ENCODE results near the gene PCYT2.

PCYT2 gene

GRCh38 chr17:81930142-81931125, 19.2 kb upstream of the PCYT2 start:
- no peak overlapping the region for H3K27ac ChIP-seq (ENCODE audit: low read length)
- H3K4me3 ChIP-seq (ENCODE audit: low read depth in 1 of 2, low read length in 2 of 2) = no peak overlapping the region
- H3K4me1 ChIP-seq (ENCODE audit: control insufficient read depth in 1 of 2, insufficient read depth in 2 of 2, low read length in 2 of 2) = peaks cover 0 to 21% of the 10 kb centered on the region in 2 donors
- H3K27me3 ChIP-seq (ENCODE audit: low read depth, low read length) = no peaks in the 10 kb centered on the region
- H3K36me3 ChIP-seq (ENCODE audit: control insufficient read depth in 1 of 2, insufficient read depth in 2 of 2, low read length in 2 of 2) = peaks cover 0 to 13% of the 10 kb centered on the region in 2 donors
- no peaks in the 10 kb centered on the region for H3K9me3 ChIP-seq (ENCODE audit: control insufficient read depth in 1 of 2, low read length in 2 of 2)

GRCh38 chr17:81929253-81930141, 18.3 kb upstream of the PCYT2 start:
- H3K4me3 ChIP-seq (ENCODE audit: low read depth in 1 of 2, low read length in 2 of 2) = no peak overlapping the region
- peaks cover 4 to 30% of the 10 kb centered on the region in 2 donors for H3K4me1 ChIP-seq (ENCODE audit: control insufficient read depth in 1 of 2, insufficient read depth in 2 of 2, low read length in 2 of 2)
- peaks cover 0 to 13% of the 10 kb centered on the region in 2 donors for H3K36me3 ChIP-seq (ENCODE audit: control insufficient read depth in 1 of 2, insufficient read depth in 2 of 2, low read length in 2 of 2)
- no peak overlapping the region for H3K27ac ChIP-seq (ENCODE audit: low read length)
- H3K27me3 ChIP-seq (ENCODE audit: low read depth, low read length) = no peaks in the 10 kb centered on the region
- H3K9me3 ChIP-seq (ENCODE audit: control insufficient read depth in 1 of 2, low read length in 2 of 2) = no peaks in the 10 kb centered on the region

- Histone ChIP-seq H3K4me1 (ENCODE audit: control insufficient read depth in 1 of 2, insufficient read depth in 2 of 2, low read length in 2 of 2) (peaks cover 12 to 38% of the 10 kb centered on the region in 2 donors), H3K9me3 (ENCODE audit: control insufficient read depth in 1 of 2, low read length in 2 of 2) (no peaks in the 10 kb centered on the region), H3K27me3 (ENCODE audit: low read depth, low read length) (no peaks in the 10 kb centered on the region), H3K27ac (ENCODE audit: low read length) (no peak overlapping the region), H3K4me3 (ENCODE audit: low read depth in 1 of 2, low read length in 2 of 2) (peak overlapping the region in 1 of 2 donors; percentile 66), H3K36me3 (ENCODE audit: control insufficient read depth in 1 of 2, insufficient read depth in 2 of 2, low read length in 2 of 2) (peaks cover 0 to 13% of the 10 kb centered on the region in 2 donors)
Measured at GRCh38 chr17:81928544-81929252, 17.5 kb upstream of the PCYT2 start.

- Histone ChIP-seq H3K9me3 (ENCODE audit: control insufficient read depth in 1 of 2, low read length in 2 of 2) (no peaks in the 10 kb centered on the region), H3K27me3 (ENCODE audit: low read depth, low read length) (no peaks in the 10 kb centered on the region), H3K36me3 (ENCODE audit: control insufficient read depth in 1 of 2, insufficient read depth in 2 of 2, low read length in 2 of 2) (peaks cover 0 to 13% of the 10 kb centered on the region in 2 donors), H3K4me1 (ENCODE audit: control insufficient read depth in 1 of 2, insufficient read depth in 2 of 2, low read length in 2 of 2) (peaks cover 13 to 46% of the 10 kb centered on the region in 2 donors), H3K27ac (ENCODE audit: low read length) (peak within 1 kb of the TSS; percentile 80), H3K4me3 (ENCODE audit: low read depth in 1 of 2, low read length in 2 of 2) (peak within 1 kb of the TSS; percentile 53 to 92)
Measured at GRCh38 chr17:81927653-81928543, 16.7 kb upstream of the PCYT2 start, which contains the start of gene MAFG. Gene MAFG, minus strand, starts transcription at chr17:81927735. Its CDS starts 4,550 bp downstream, at chr17:81923185.

GRCh38 chr17:81927152-81927652, 16.0 kb upstream of the PCYT2 start:
- H3K27me3 ChIP-seq (ENCODE audit: low read depth, low read length) = no peaks in the 10 kb centered on the region
- H3K9me3 ChIP-seq (ENCODE audit: control insufficient read depth in 1 of 2, low read length in 2 of 2) = no peaks in the 10 kb centered on the region
- H3K36me3 ChIP-seq (ENCODE audit: control insufficient read depth in 1 of 2, insufficient read depth in 2 of 2, low read length in 2 of 2) = peaks cover 0 to 20% of the 10 kb centered on the region in 2 donors
- H3K4me3 ChIP-seq (ENCODE audit: low read depth in 1 of 2, low read length in 2 of 2) = peak overlapping the region; percentile 53 to 92
- peak overlapping the region; percentile 80 for H3K27ac ChIP-seq (ENCODE audit: low read length)
- H3K4me1 ChIP-seq (ENCODE audit: control insufficient read depth in 1 of 2, insufficient read depth in 2 of 2, low read length in 2 of 2) = peaks cover 13 to 53% of the 10 kb centered on the region in 2 donors

GRCh38 chr17:81926451-81927151, 15.4 kb upstream of the PCYT2 start:
- peaks cover 13 to 59% of the 10 kb centered on the region in 2 donors for H3K4me1 ChIP-seq (ENCODE audit: control insufficient read depth in 1 of 2, insufficient read depth in 2 of 2, low read length in 2 of 2)
- peak overlapping the region; percentile 53 to 92 for H3K4me3 ChIP-seq (ENCODE audit: low read depth in 1 of 2, low read length in 2 of 2)
- H3K36me3 ChIP-seq (ENCODE audit: control insufficient read depth in 1 of 2, insufficient read depth in 2 of 2, low read length in 2 of 2) = peaks cover 0 to 25% of the 10 kb centered on the region in 2 donors
- H3K27me3 ChIP-seq (ENCODE audit: low read depth, low read length) = no peaks in the 10 kb centered on the region
- peak overlapping the region; percentile 80 for H3K27ac ChIP-seq (ENCODE audit: low read length)
- H3K9me3 ChIP-seq (ENCODE audit: control insufficient read depth in 1 of 2, low read length in 2 of 2) = no peaks in the 10 kb centered on the region

- Histone ChIP-seq H3K36me3 (ENCODE audit: control insufficient read depth in 1 of 2, insufficient read depth in 2 of 2, low read length in 2 of 2) (peaks cover 0 to 29% of the 10 kb centered on the region in 2 donors), H3K4me3 (ENCODE audit: low read depth in 1 of 2, low read length in 2 of 2) (peak overlapping the region; percentile 53 to 92), H3K4me1 (ENCODE audit: control insufficient read depth in 1 of 2, insufficient read depth in 2 of 2, low read length in 2 of 2) (peaks cover 13 to 61% of the 10 kb centered on the region in 2 donors), H3K9me3 (ENCODE audit: control insufficient read depth in 1 of 2, low read length in 2 of 2) (no peaks in the 10 kb centered on the region), H3K27ac (ENCODE audit: low read length) (peak overlapping the region; percentile 80), H3K27me3 (ENCODE audit: low read depth, low read length) (no peaks in the 10 kb centered on the region)
Measured at GRCh38 chr17:81925860-81926450, 14.8 kb upstream of the PCYT2 start.

- Histone ChIP-seq H3K27me3 (ENCODE audit: low read depth, low read length) (no peaks in the 10 kb centered on the region), H3K4me3 (ENCODE audit: low read depth in 1 of 2, low read length in 2 of 2) (peak overlapping the region in 1 of 2 donors; percentile 25), H3K4me1 (ENCODE audit: control insufficient read depth in 1 of 2, insufficient read depth in 2 of 2, low read length in 2 of 2) (peaks cover 13 to 70% of the 10 kb centered on the region in 2 donors), H3K36me3 (ENCODE audit: control insufficient read depth in 1 of 2, insufficient read depth in 2 of 2, low read length in 2 of 2) (peaks cover 0 to 40% of the 10 kb centered on the region in 2 donors), H3K27ac (ENCODE audit: low read length) (no peak overlapping the region), H3K9me3 (ENCODE audit: control insufficient read depth in 1 of 2, low read length in 2 of 2) (no peaks in the 10 kb centered on the region)
Measured at GRCh38 chr17:81924557-81925532, 13.6 kb upstream of the PCYT2 start.

Data from muscle layer of duodenum (tissue), 2 donors.